Peyer's patch (tissue), 4 donors: ENCODE results near the gene SLC6A8.

Experiments used
- POLR2A ChIP-seq, 2 donors: fragments of 450-650 bp; IDR thresholded peaks; one replicate each; pipeline ENCODE4 v1.5.1; 2017; ENCODE audit warnings: antibody characterized with exemption in 2 of 2, mild to moderate bottlenecking in 2 of 2, moderate library complexity in 2 of 2
- TF ChIP-seq, protein P1 (sequence below), 6 experiments: fragments of 450-650 bp in 4 of 6; fragments of 200-600 bp in 2 of 6; sonication (generic) in 1 of 6; IDR thresholded peaks; one replicate each; pipeline ENCODE4 v1.5.1; 2017 to 2019; ENCODE audit warnings: antibody characterized with exemption in 6 of 6, mild to moderate bottlenecking in 3 of 6, moderate library complexity in 1 of 6

DNA sequence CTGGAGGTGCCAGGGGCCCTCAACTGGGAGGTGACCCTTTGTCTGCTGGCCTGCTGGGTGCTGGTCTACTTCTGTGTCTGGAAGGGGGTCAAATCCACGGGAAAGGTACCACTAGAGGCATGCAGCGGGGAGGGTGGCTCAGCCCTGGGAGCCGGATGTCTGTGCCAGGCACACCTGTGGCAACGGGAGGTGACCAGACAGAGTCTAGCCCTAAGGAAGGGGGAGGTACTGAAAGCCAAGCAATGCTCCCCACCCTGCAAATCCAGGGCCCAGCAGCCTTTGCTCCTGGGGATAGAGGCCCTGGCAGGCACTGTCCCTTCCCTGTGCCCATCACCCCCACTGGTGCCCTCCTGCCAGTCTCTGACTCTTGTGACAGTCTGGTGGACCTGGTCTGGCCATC is 4.3 kb downstream of the SLC6A8 start:
- TF ChIP-seq, protein P1, sequence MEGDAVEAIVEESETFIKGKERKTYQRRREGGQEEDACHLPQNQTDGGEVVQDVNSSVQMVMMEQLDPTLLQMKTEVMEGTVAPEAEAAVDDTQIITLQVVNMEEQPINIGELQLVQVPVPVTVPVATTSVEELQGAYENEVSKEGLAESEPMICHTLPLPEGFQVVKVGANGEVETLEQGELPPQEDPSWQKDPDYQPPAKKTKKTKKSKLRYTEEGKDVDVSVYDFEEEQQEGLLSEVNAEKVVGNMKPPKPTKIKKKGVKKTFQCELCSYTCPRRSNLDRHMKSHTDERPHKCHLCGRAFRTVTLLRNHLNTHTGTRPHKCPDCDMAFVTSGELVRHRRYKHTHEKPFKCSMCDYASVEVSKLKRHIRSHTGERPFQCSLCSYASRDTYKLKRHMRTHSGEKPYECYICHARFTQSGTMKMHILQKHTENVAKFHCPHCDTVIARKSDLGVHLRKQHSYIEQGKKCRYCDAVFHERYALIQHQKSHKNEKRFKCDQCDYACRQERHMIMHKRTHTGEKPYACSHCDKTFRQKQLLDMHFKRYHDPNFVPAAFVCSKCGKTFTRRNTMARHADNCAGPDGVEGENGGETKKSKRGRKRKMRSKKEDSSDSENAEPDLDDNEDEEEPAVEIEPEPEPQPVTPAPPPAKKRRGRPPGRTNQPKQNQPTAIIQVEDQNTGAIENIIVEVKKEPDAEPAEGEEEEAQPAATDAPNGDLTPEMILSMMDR (IDR thresholded peaks at IDR 0.05): no peak
- TF ChIP-seq POLR2A (IDR thresholded peaks at IDR 0.05): no peak
